ENCODE results near the gene RRAGD. TPM values are rescaled to one million over a fixed set of nuclear protein-coding genes. Genes with fewer than 3 reads are reported as not detected.

Gene RRAGD
- total and polyA plus RNA-seq, 2 of the 8 experiments (the other 6 are each of a cell fraction or from before 2014, with no cell fraction given) = 7.2 to 30.8 TPM

GRCh38 chr6:89433252-89434149, 21.4 kb upstream of the RRAGD start:
- H3K9me3 ChIP-seq (ENCODE audit: insufficient read depth in 2 of 2, low read depth in 1 of 2, low read length in 1 of 2) = no peaks in the 10 kb centered on the region
- ChIA-PET POLR2A (ENCODE audit: partially characterized antibody) (no interaction called here), CTCF (ENCODE audit: partially characterized antibody) (interaction anchor here (0.6 to 8.5 kb wide), 25 partner anchors 8 to 210 kb away, joined by 3 to 183 read pairs (median 5); no protein-coding TSS in a partner anchor)
- H3K23me2 ChIP-seq (ENCODE audit: low read depth, low read length) = peaks cover 3% of the 10 kb centered on the region; the same call in 1 of the 2 replicates
- H3K9ac ChIP-seq (replicated peaks in 1 of 4; ENCODE audit: extremely low read depth in 1 of 4, low read depth in 3 of 4, low read length in 3 of 4) = peak overlapping the region in 3 of 4 experiments; percentile 5 to 47 (median 38); a peak in 1 of 7 replicates
- H3K4me2 ChIP-seq (ENCODE audit: insufficient read depth in 1 of 2, low read depth in 2 of 2, low read length in 2 of 2) = peak overlapping the region; percentile 73 to 92
- peak overlapping the region; percentile 52 for H2AFZ ChIP-seq (ENCODE audit: low read length)
- 11% methylated on average over 44 of the region's 80 CpGs; no CpG with 5 or more reads in 1 of the 2 experiments for whole genome bisulfite sequencing, 2 experiments (ENCODE audit: extremely low coverage in 1 of 2, insufficient coverage in 1 of 2, insufficient read length in 1 of 2, insufficient replicate concordance in 2 of 2, low coverage in 1 of 2, low lambda C conversion rate in 2 of 2, missing lambda C conversion rate in 1 of 2)
- H3K79me1 ChIP-seq (ENCODE audit: low read depth, low read length) = no peaks in the 10 kb centered on the region
- no peak overlapping the region for H2AK5ac ChIP-seq (ENCODE audit: low read depth, low read length)
- no peak overlapping the region for H3K18ac ChIP-seq (ENCODE audit: extremely low read depth, low read length)
- no peaks in the 10 kb centered on the region for H3K79me2 ChIP-seq (ENCODE audit: control insufficient read depth in 1 of 2, insufficient read depth in 2 of 2, low read length in 2 of 2)
- DNase-seq (ENCODE audit: low read depth in 1 of 2, low spot score in 2 of 2) (peak in 1 of 2 experiments; percentile 64), FAIRE-seq (peak; percentile 78)
- H2BK12ac ChIP-seq (ENCODE audit: low read depth, low read length) = no peak overlapping the region; the same call in 1 of the 2 replicates
- H4K8ac ChIP-seq (ENCODE audit: extremely low read depth, insufficient read depth, low read length) = peak overlapping the region; percentile 63; the same call in 1 of the 2 replicates
- H3K27me3 ChIP-seq (replicated peaks in 1 of 4; ENCODE audit: control insufficient read depth in 3 of 4, extremely low read depth in 1 of 4, insufficient read depth in 3 of 4, low read length in 3 of 4) = peaks cover 0 to 16% (median 6%) of the 10 kb centered on the region in 4 experiments; a peak in 5 of 7 replicates
- peak overlapping the region; percentile 42 to 79 (median 51) for H3K4me3 ChIP-seq (ENCODE audit: extremely low read depth in 1 of 4, insufficient read depth in 2 of 4, low read depth in 3 of 4, low read length in 4 of 4)
- H3K23ac ChIP-seq (ENCODE audit: insufficient read length) = no peak overlapping the region
- H2BK5ac ChIP-seq (ENCODE audit: low read depth, low read length) = no peak overlapping the region
- H4K5ac ChIP-seq (ENCODE audit: insufficient read length, low read depth, low read length) = no peak overlapping the region
- H3K4ac ChIP-seq (replicated peaks; ENCODE audit: insufficient read length, low read depth, low read length) = peak overlapping the region; percentile 23
- no peak overlapping the region for H2BK15ac ChIP-seq (ENCODE audit: low read length)
- H3K56ac ChIP-seq (replicated peaks; ENCODE audit: insufficient read length, low read depth, low read length) = no peak overlapping the region
- H3K4me1 ChIP-seq (replicated peaks in 1 of 4; ENCODE audit: control insufficient read depth in 3 of 4, insufficient read depth in 4 of 4, low read length in 3 of 4) = peaks cover 0 to 6% (median 2%) of the 10 kb centered on the region in 4 experiments; a peak in 3 of 7 replicates
- no peaks in the 10 kb centered on the region for H4K20me1 ChIP-seq (replicated peaks in 1 of 2; ENCODE audit: control insufficient read depth in 1 of 2, insufficient read depth in 2 of 2, low read length in 2 of 2)
- H2BK120ac ChIP-seq (replicated peaks; ENCODE audit: low read depth, low read length) = no peak overlapping the region
- no peak overlapping the region for H3K27ac ChIP-seq (ENCODE audit: low read depth, low read length)
- H2BK20ac ChIP-seq (ENCODE audit: low read length) = no peak overlapping the region
- H3K36me3 ChIP-seq (ENCODE audit: control insufficient read depth in 2 of 4, insufficient read depth in 4 of 4, low read length in 3 of 4) = no peaks in the 10 kb centered on the region
- no peak overlapping the region for H4K91ac ChIP-seq (replicated peaks; ENCODE audit: insufficient read length, low read length)
- no peak overlapping the region for H3K14ac ChIP-seq (ENCODE audit: insufficient read length)
- TF ChIP-seq SIX5 (IDR thresholded peaks at IDR 0.05; ENCODE audit: low read depth, low read length) (no peak), RFX5 (IDR thresholded peaks at IDR 0.05; ENCODE audit: borderline replicate concordance, low read depth, low read length) (no peak), KDM4A (IDR thresholded peaks at IDR 0.05; ENCODE audit: low read depth, low read length, severe bottlenecking) (peak; percentile 91), EZH2 (IDR thresholded peaks at IDR 0.05; ENCODE audit: low read depth, low read length, severe bottlenecking) (peak; percentile 32), PHF8 (conservative IDR thresholded peaks at IDR 0.05; ENCODE audit: low read depth, low read length) (peak; percentile 49)
- TF ChIP-seq, protein P1, sequence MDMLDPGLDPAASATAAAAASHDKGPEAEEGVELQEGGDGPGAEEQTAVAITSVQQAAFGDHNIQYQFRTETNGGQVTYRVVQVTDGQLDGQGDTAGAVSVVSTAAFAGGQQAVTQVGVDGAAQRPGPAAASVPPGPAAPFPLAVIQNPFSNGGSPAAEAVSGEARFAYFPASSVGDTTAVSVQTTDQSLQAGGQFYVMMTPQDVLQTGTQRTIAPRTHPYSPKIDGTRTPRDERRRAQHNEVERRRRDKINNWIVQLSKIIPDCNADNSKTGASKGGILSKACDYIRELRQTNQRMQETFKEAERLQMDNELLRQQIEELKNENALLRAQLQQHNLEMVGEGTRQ (IDR thresholded peaks at IDR 0.05; ENCODE audit: low read length) = peak; percentile 60
- TF ChIP-seq, protein P2, sequence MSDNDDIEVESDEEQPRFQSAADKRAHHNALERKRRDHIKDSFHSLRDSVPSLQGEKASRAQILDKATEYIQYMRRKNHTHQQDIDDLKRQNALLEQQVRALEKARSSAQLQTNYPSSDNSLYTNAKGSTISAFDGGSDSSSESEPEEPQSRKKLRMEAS (IDR thresholded peaks at IDR 0.05) = 0 out of 2 replicates have a peak, but pooled peaks have one; percentile 50
- TF ChIP-seq, protein P3, sequence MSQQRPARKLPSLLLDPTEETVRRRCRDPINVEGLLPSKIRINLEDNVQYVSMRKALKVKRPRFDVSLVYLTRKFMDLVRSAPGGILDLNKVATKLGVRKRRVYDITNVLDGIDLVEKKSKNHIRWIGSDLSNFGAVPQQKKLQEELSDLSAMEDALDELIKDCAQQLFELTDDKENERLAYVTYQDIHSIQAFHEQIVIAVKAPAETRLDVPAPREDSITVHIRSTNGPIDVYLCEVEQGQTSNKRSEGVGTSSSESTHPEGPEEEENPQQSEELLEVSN (IDR thresholded peaks at IDR 0.05) = peak; percentile 78
